ENCODE measurements around the gene NME9. TPM values are rescaled to one million over a fixed set of nuclear protein-coding genes. Genes with fewer than 3 reads are reported as not detected.

The NME9 gene
- total and polyA plus RNA-seq, 2 donors (not counting 3 experiments of a cell fraction or from before 2014, with no cell fraction given) = 0.08 TPM; not detected in 1

DNA sequence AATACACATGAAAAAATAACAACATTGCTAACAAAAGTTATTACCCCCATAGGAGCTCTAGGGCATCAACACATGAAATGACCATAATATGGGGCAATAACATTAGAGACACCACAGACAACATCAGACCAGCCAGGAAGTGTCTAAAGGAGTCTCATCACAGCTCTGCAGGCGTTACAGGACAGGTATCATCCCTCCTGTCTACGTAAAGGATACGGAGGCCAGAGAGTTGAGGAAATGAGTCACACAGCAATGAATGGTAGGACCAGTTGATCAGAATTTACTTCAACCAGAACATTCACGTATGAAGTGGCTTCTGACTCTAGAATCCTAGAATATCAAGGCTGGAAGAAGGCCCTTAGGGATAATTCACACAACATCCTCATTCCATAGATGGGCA is 1.8 kb downstream of the NME9 start:
- Histone ChIP-seq H3K27ac (ENCODE audit: insufficient read depth, low read depth, low read length) (no peak overlapping the region), H4K20me1 (replicated peaks; ENCODE audit: control insufficient read depth, extremely low read depth, insufficient read depth, low read length) (no peaks in the 10 kb centered on the region), H3K9me3 (replicated peaks; ENCODE audit: control insufficient read depth, insufficient read depth, low read length) (no peaks in the 10 kb centered on the region), H3K4me2 (ENCODE audit: insufficient read depth, low read length) (no peak overlapping the region), H3K9me1 (replicated peaks; ENCODE audit: control insufficient read depth, extremely low read depth, insufficient read depth, low read length) (no peaks in the 10 kb centered on the region), H3K36me3 (ENCODE audit: control insufficient read depth in 2 of 2, extremely low read depth in 1 of 2, insufficient read depth in 2 of 2, low read length in 2 of 2) (no peaks in the 10 kb centered on the region), H3K79me2 (ENCODE audit: control insufficient read depth, insufficient read depth, low read length) (no peaks in the 10 kb centered on the region), H2AFZ (ENCODE audit: low read depth, low read length) (no peak overlapping the region), H3K4me1 (ENCODE audit: control insufficient read depth, extremely low read depth, insufficient read depth, low read length) (peaks cover 25% of the 10 kb centered on the region), H3K9ac (replicated peaks; ENCODE audit: extremely low read depth, insufficient read depth, low read length) (no peak overlapping the region), H3K4me3 (replicated peaks in 1 of 3; ENCODE audit: insufficient read depth in 1 of 3, low read depth in 1 of 3, low read length in 3 of 3) (no peak overlapping the region), H3K27me3 (ENCODE audit: control insufficient read depth in 2 of 2, insufficient read depth in 2 of 2, low read length in 2 of 2) (peaks cover 0 to 2% of the 10 kb centered on the region in 2 experiments)
- dilution Hi-C loops (cut with MboI; ENCODE audit: extremely low pct_ligation_motif_present, low sequenced_read_pairs) = no loop called here
- POLR2A ChIA-PET = no interaction called here
- CTCF ChIA-PET = no interaction called here
- intact Hi-C loops (cut with micrococcal nuclease) = no loop called here
- TF ChIP-seq JUN (IDR thresholded peaks at IDR 0.05; ENCODE audit: borderline replicate concordance, insufficient read depth, insufficient read length, low read depth) = peak; percentile 28
- no peak for TF ChIP-seq EZH2 (IDR thresholded peaks at IDR 0.05; ENCODE audit: borderline replicate concordance, low read depth, low read length, severe bottlenecking)
- peak; percentile 76 for FAIRE-seq
- no peak for DNase-seq (ENCODE audit: low read depth, low spot score)
- BruUV-seq (replicated peaks) = no TSS peak

GRCh38 chr3:138326866-138327595 is 2.6 kb downstream of the NME9 start:
- Histone ChIP-seq H3K4me3 (replicated peaks in 1 of 3; ENCODE audit: insufficient read depth in 1 of 3, low read depth in 1 of 3, low read length in 3 of 3) (no peak overlapping the region), H3K4me1 (ENCODE audit: control insufficient read depth, extremely low read depth, insufficient read depth, low read length) (peaks cover 25% of the 10 kb centered on the region), H3K9ac (replicated peaks; ENCODE audit: extremely low read depth, insufficient read depth, low read length) (no peak overlapping the region), H3K79me2 (ENCODE audit: control insufficient read depth, insufficient read depth, low read length) (no peaks in the 10 kb centered on the region), H3K36me3 (ENCODE audit: control insufficient read depth in 2 of 2, extremely low read depth in 1 of 2, insufficient read depth in 2 of 2, low read length in 2 of 2) (no peaks in the 10 kb centered on the region), H4K20me1 (replicated peaks; ENCODE audit: control insufficient read depth, extremely low read depth, insufficient read depth, low read length) (no peaks in the 10 kb centered on the region), H3K27me3 (ENCODE audit: control insufficient read depth in 2 of 2, insufficient read depth in 2 of 2, low read length in 2 of 2) (peaks cover 0 to 2% of the 10 kb centered on the region in 2 experiments), H3K9me3 (replicated peaks; ENCODE audit: control insufficient read depth, insufficient read depth, low read length) (no peaks in the 10 kb centered on the region), H3K27ac (ENCODE audit: insufficient read depth, low read depth, low read length) (no peak overlapping the region), H3K4me2 (ENCODE audit: insufficient read depth, low read length) (no peak overlapping the region), H3K9me1 (replicated peaks; ENCODE audit: control insufficient read depth, extremely low read depth, insufficient read depth, low read length) (no peaks in the 10 kb centered on the region), H2AFZ (ENCODE audit: low read depth, low read length) (no peak overlapping the region)
- ChIA-PET POLR2A (no interaction called here), CTCF (interaction anchor here (2.2 kb wide), 1 partner anchor 23 kb away, joined by 7 read pairs; no protein-coding TSS in a partner anchor)
- no peak for TF ChIP-seq FOS (IDR thresholded peaks at IDR 0.05; ENCODE audit: borderline replicate concordance, insufficient read depth, low read length)
- TF ChIP-seq GATA2 (IDR thresholded peaks at IDR 0.05; ENCODE audit: insufficient read depth, insufficient read length, low read depth, low read length) = no peak
- no peak for TF ChIP-seq EZH2 (IDR thresholded peaks at IDR 0.05; ENCODE audit: borderline replicate concordance, low read depth, low read length, severe bottlenecking)
- no peak for TF ChIP-seq POLR2A (IDR thresholded peaks at IDR 0.05; ENCODE audit: low read depth, low read length)
- TF ChIP-seq MYC (IDR thresholded peaks at IDR 0.05; ENCODE audit: low read depth, low read length) = no peak
- no peak for TF ChIP-seq JUN (IDR thresholded peaks at IDR 0.05; ENCODE audit: borderline replicate concordance, insufficient read depth, insufficient read length, low read depth)
- no peak for TF ChIP-seq POLR2AphosphoS5 (IDR thresholded peaks at IDR 0.05; ENCODE audit: insufficient read depth, low read depth, low read length)
- no peak for TF ChIP-seq MAX (IDR thresholded peaks at IDR 0.05; ENCODE audit: insufficient read depth, insufficient read length)
- no peak for TF ChIP-seq CTCF (IDR thresholded peaks at IDR 0.05; ENCODE audit: extremely low read depth in 1 of 2, insufficient read depth in 1 of 2, low read depth in 1 of 2, low read length in 2 of 2)
- dilution Hi-C loops (cut with MboI; ENCODE audit: extremely low pct_ligation_motif_present, low sequenced_read_pairs) = no loop called here
- intact Hi-C loops (cut with micrococcal nuclease) = no loop called here
- BruUV-seq (replicated peaks) = no TSS peak
- DNase-seq (ENCODE audit: low read depth, low spot score) (no peak), FAIRE-seq (no peak)

Measured in endothelial cell of umbilical vein (primary cell).